SU-DHL-6 (cell line): ENCODE data around the gene TSHZ3.

Experiments used
- H2AFZ ChIP-seq: fragments of 200-600 bp; sonication (generic); 2 replicates; pipeline ENCODE4 v1.6.1; 2014; ENCODE audit warnings: low read depth, mild to moderate bottlenecking, moderate library complexity, mixed read lengths, antibody characterized with exemption, low read length; ENCODE audit not compliant: severe bottlenecking
- H3F3A ChIP-seq: fragments of 200-600 bp; shearing (Covaris generic); 2 replicates; pipeline ENCODE4 v1.6.0; 2016; ENCODE audit warnings: antibody characterized with exemption, mild to moderate bottlenecking; ENCODE audit not compliant: insufficient read depth
- H3K27ac ChIP-seq: fragments of 200-600 bp; sonication (generic); 2 replicates; pipeline ENCODE4 v1.5.1; 2016; ENCODE audit warnings: low read depth, mild to moderate bottlenecking, low read length, moderate library complexity, mixed read lengths
- H3K27me3 ChIP-seq: fragments of 200-600 bp; sonication (generic), shearing (Covaris generic); 2 replicates; pipeline ENCODE4 v1.6.0; 2014; ENCODE audit warnings: mild to moderate bottlenecking, low read length
- H3K36me3 ChIP-seq: fragments of 200-600 bp; sonication (generic); 2 replicates; pipeline ENCODE4 v1.6.1; 2014; ENCODE audit warnings: mild to moderate bottlenecking, low read length, mixed read lengths
- H3K4me2 ChIP-seq: fragments of 300-600, 200-600 bp; shearing (Covaris generic), sonication (generic); 2 replicates; pipeline ENCODE4 v1.6.0; 2014; ENCODE audit warnings: low read length, low read depth, mild to moderate bottlenecking; ENCODE audit not compliant: poor library complexity, severe bottlenecking
- H3K4me3 ChIP-seq: fragments of 200-600 bp; sonication (generic); 2 replicates; pipeline ENCODE4 v1.5.1; 2014; ENCODE audit warnings: antibody characterized with exemption, low read length, mild to moderate bottlenecking, mixed read lengths; ENCODE audit not compliant: insufficient read depth, poor library complexity, severe bottlenecking
- H3K79me2 ChIP-seq: fragments of 200-600 bp; sonication (generic); 2 replicates; pipeline ENCODE4 v1.6.1; 2014; ENCODE audit warnings: mild to moderate bottlenecking, low read length, moderate library complexity; ENCODE audit not compliant: insufficient read depth
- H3K9ac ChIP-seq: fragments of 200-600 bp; sonication (generic); 2 replicates; pipeline ENCODE4 v1.7.0; 2014; ENCODE audit warnings: mild to moderate bottlenecking, low read length
- H3K9me2 ChIP-seq: fragments of 200-600 bp; sonication (generic); replicated peaks from 2 replicates; pipeline ENCODE4 v1.6.1; 2014; ENCODE audit warnings: low read length; ENCODE audit not compliant: insufficient read depth
- H3K9me3 ChIP-seq: fragments of 200-600 bp; sonication (generic); 2 replicates; pipeline ENCODE4 v1.6.1; 2014; ENCODE audit warnings: low read length, mixed read lengths; ENCODE audit not compliant: insufficient read depth
- H4K20me1 ChIP-seq: fragments of 200-600 bp; sonication (generic); 2 replicates; pipeline ENCODE4 v1.6.1; 2014; ENCODE audit warnings: low read depth, mild to moderate bottlenecking, antibody characterized with exemption, low read length, moderate library complexity, mixed read lengths
- CTCF ChIP-seq: fragments of 200-600 bp; sonication (generic); IDR thresholded peaks from one replicate; pipeline ENCODE4 v1.5.1; 2017; ENCODE audit warnings: antibody characterized with exemption, mild to moderate bottlenecking, low read length, moderate library complexity; ENCODE audit not compliant: insufficient read depth, poor library complexity, severe bottlenecking
- EZH2phosphoT487 ChIP-seq: fragments of 200-600 bp; sonication (generic), shearing (Covaris generic); conservative IDR thresholded peaks from 2 replicates; pipeline ENCODE4 v1.6.1; 2018; ENCODE audit warnings: mild to moderate bottlenecking, antibody characterized with exemption, low read length, moderate library complexity, mixed read lengths

TSHZ3 gene

GRCh38 chr19:31261019-31261602 lies 88.1 kb downstream of the TSHZ3 start:
- Histone ChIP-seq H4K20me1 (no peaks in the 10 kb centered on the region), H3F3A (no peaks in the 10 kb centered on the region), H3K4me3 (no peak overlapping the region), H3K4me2 (no peak overlapping the region), H3K9ac (no peak overlapping the region), H3K9me2 (no peaks in the 10 kb centered on the region), H2AFZ (no peak overlapping the region), H3K27me3 (no peaks in the 10 kb centered on the region), H3K27ac (no peak overlapping the region), H3K9me3 (no peaks in the 10 kb centered on the region), H3K36me3 (no peaks in the 10 kb centered on the region), H3K79me2 (no peaks in the 10 kb centered on the region)
- no peak for TF ChIP-seq EZH2phosphoT487
- TF ChIP-seq CTCF: no peak

GRCh38 chr19:31260171-31260933 lies 88.9 kb downstream of the TSHZ3 start:
- no peaks in the 10 kb centered on the region for H3K79me2 ChIP-seq
- no peaks in the 10 kb centered on the region for H4K20me1 ChIP-seq
- no peaks in the 10 kb centered on the region for H3K9me3 ChIP-seq
- H3K9ac ChIP-seq: no peak overlapping the region
- no peaks in the 10 kb centered on the region for H3K27me3 ChIP-seq
- H3K4me2 ChIP-seq: no peak overlapping the region
- H3K4me3 ChIP-seq: no peak overlapping the region
- no peaks in the 10 kb centered on the region for H3K9me2 ChIP-seq
- H3K36me3 ChIP-seq: no peaks in the 10 kb centered on the region
- H2AFZ ChIP-seq: no peak overlapping the region
- TF ChIP-seq CTCF (no peak), EZH2phosphoT487 (no peak)
- no peak overlapping the region for H3K27ac ChIP-seq
- no peaks in the 10 kb centered on the region for H3F3A ChIP-seq

- no peak overlapping the region for H3K4me3 ChIP-seq
- H2AFZ ChIP-seq: no peak overlapping the region
- no peak overlapping the region for H3K9ac ChIP-seq
- no peaks in the 10 kb centered on the region for H3K27me3 ChIP-seq
- H4K20me1 ChIP-seq: no peaks in the 10 kb centered on the region
- no peaks in the 10 kb centered on the region for H3K79me2 ChIP-seq
- no peak overlapping the region for H3K4me2 ChIP-seq
- no peaks in the 10 kb centered on the region for H3K9me2 ChIP-seq
- H3K9me3 ChIP-seq: no peaks in the 10 kb centered on the region
- H3F3A ChIP-seq: no peaks in the 10 kb centered on the region
- H3K27ac ChIP-seq: no peak overlapping the region
- no peak for TF ChIP-seq CTCF
- no peak for TF ChIP-seq EZH2phosphoT487
- no peaks in the 10 kb centered on the region for H3K36me3 ChIP-seq
Measured at GRCh38 chr19:31258211-31259052, 90.8 kb downstream of the TSHZ3 start.
